ENCODE measurements around the gene CDAN1. TPM values are rescaled to one million over a fixed set of nuclear protein-coding genes. Genes with fewer than 3 reads are reported as not detected.
"Not testable (repeated sequence)": the region's sequence is repeated elsewhere in the genome, so short reads cannot be mapped to it uniquely, and the experiment has no call there.

Gene CDAN1
- polyA plus RNA-seq, 4 donors = 3.1 to 17.1 (median 5.9) TPM

- H3K4me1 ChIP-seq (ENCODE audit: control insufficient read depth in 3 of 3, insufficient read depth in 2 of 3, low read depth in 1 of 3, low read length in 2 of 3); DNase-seq; H3K27ac ChIP-seq (ENCODE audit: low read depth in 1 of 3, low read length in 2 of 3); H3K27me3 ChIP-seq (ENCODE audit: control insufficient read depth in 3 of 3, insufficient read depth in 3 of 3, low read length in 3 of 3); H3K4me3 ChIP-seq (ENCODE audit: low read depth in 1 of 3, low read length in 3 of 3); FAIRE-seq; H3K36me3 ChIP-seq (ENCODE audit: control insufficient read depth in 3 of 3, insufficient read depth in 2 of 3, low read depth in 1 of 3, low read length in 3 of 3): not testable (repeated sequence)
- WGBS, 3 donors = 83 to 93% (median 91%) methylated on average over 16 of the region's 16 CpGs
- peaks cover 0 to 22% of the 10 kb centered on the region in 2 donors for H3K9me3 ChIP-seq (ENCODE audit: control insufficient read depth in 2 of 2, insufficient read depth in 1 of 2, low read depth in 1 of 2, low read length in 1 of 2)
Observed at GRCh38 chr15:42764154-42764731, 27.3 kb upstream of the CDAN1 start.

GRCh38 chr15:42761813-42762212 lies 24.9 kb upstream of the CDAN1 start:
- not testable (repeated sequence) for H3K4me3 ChIP-seq (ENCODE audit: low read depth in 1 of 3, low read length in 3 of 3); H3K4me1 ChIP-seq (ENCODE audit: control insufficient read depth in 3 of 3, insufficient read depth in 2 of 3, low read depth in 1 of 3, low read length in 2 of 3); H3K27ac ChIP-seq (ENCODE audit: low read depth in 1 of 3, low read length in 2 of 3); H3K36me3 ChIP-seq (ENCODE audit: control insufficient read depth in 3 of 3, insufficient read depth in 2 of 3, low read depth in 1 of 3, low read length in 3 of 3); H3K27me3 ChIP-seq (ENCODE audit: control insufficient read depth in 3 of 3, insufficient read depth in 3 of 3, low read length in 3 of 3); FAIRE-seq; DNase-seq
- WGBS, 3 donors = 89 to 98% (median 91%) methylated on average over 2 of the region's 2 CpGs
- peaks cover 0 to 29% of the 10 kb centered on the region in 2 donors for H3K9me3 ChIP-seq (ENCODE audit: control insufficient read depth in 2 of 2, insufficient read depth in 1 of 2, low read depth in 1 of 2, low read length in 1 of 2)

GRCh38 chr15:42760759-42761158 lies 23.8 kb upstream of the CDAN1 start:
- no peaks in the 10 kb centered on the region for H3K27me3 ChIP-seq (ENCODE audit: control insufficient read depth in 3 of 3, insufficient read depth in 3 of 3, low read length in 3 of 3)
- WGBS, 3 donors = 92 to 98% (median 94%) methylated on average over 1 of the region's 1 CpG
- no peaks in the 10 kb centered on the region for H3K4me1 ChIP-seq (ENCODE audit: control insufficient read depth in 3 of 3, insufficient read depth in 2 of 3, low read depth in 1 of 3, low read length in 2 of 3)
- H3K9me3 ChIP-seq (ENCODE audit: control insufficient read depth in 2 of 2, insufficient read depth in 1 of 2, low read depth in 1 of 2, low read length in 1 of 2) = peaks cover 0 to 29% of the 10 kb centered on the region in 2 donors
- H3K27ac ChIP-seq (ENCODE audit: low read depth in 1 of 3, low read length in 2 of 3) = no peak overlapping the region
- peaks cover 0 to 2% (median 0%) of the 10 kb centered on the region in 3 donors for H3K36me3 ChIP-seq (ENCODE audit: control insufficient read depth in 3 of 3, insufficient read depth in 2 of 3, low read depth in 1 of 3, low read length in 3 of 3)
- H3K4me3 ChIP-seq (ENCODE audit: low read depth in 1 of 3, low read length in 3 of 3) = no peak overlapping the region
- FAIRE-seq (no peak), DNase-seq (no peak)

- Histone ChIP-seq H3K9me3 (ENCODE audit: control insufficient read depth in 2 of 2, insufficient read depth in 1 of 2, low read depth in 1 of 2, low read length in 1 of 2) (peaks cover 0 to 22% of the 10 kb centered on the region in 2 donors), H3K27ac (ENCODE audit: low read depth in 1 of 3, low read length in 2 of 3) (no peak overlapping the region), H3K36me3 (ENCODE audit: control insufficient read depth in 3 of 3, insufficient read depth in 2 of 3, low read depth in 1 of 3, low read length in 3 of 3) (peaks cover 0 to 2% (median 0%) of the 10 kb centered on the region in 3 donors), H3K4me3 (ENCODE audit: low read depth in 1 of 3, low read length in 3 of 3) (no peak overlapping the region), H3K27me3 (ENCODE audit: control insufficient read depth in 3 of 3, insufficient read depth in 3 of 3, low read length in 3 of 3) (no peaks in the 10 kb centered on the region), H3K4me1 (ENCODE audit: control insufficient read depth in 3 of 3, insufficient read depth in 2 of 3, low read depth in 1 of 3, low read length in 2 of 3) (no peaks in the 10 kb centered on the region)
- no peak for DNase-seq
- 94 to 96% (median 96%) methylated on average over 2 of the region's 2 CpGs for WGBS, 3 donors
- FAIRE-seq = no peak
Observed at GRCh38 chr15:42759093-42759492, 22.2 kb upstream of the CDAN1 start.

GRCh38 chr15:42750306-42750705 lies 13.4 kb upstream of the CDAN1 start:
- H3K27ac ChIP-seq (ENCODE audit: low read depth in 1 of 3, low read length in 2 of 3) = no peak overlapping the region
- H3K9me3 ChIP-seq (ENCODE audit: control insufficient read depth in 2 of 2, insufficient read depth in 1 of 2, low read depth in 1 of 2, low read length in 1 of 2) = peaks cover 1 to 6% of the 10 kb centered on the region in 2 donors
- FAIRE-seq = no peak
- DNase-seq = no peak
- peaks cover 0 to 13% (median 4%) of the 10 kb centered on the region in 3 donors for H3K36me3 ChIP-seq (ENCODE audit: control insufficient read depth in 3 of 3, insufficient read depth in 2 of 3, low read depth in 1 of 3, low read length in 3 of 3)
- H3K27me3 ChIP-seq (ENCODE audit: control insufficient read depth in 3 of 3, insufficient read depth in 3 of 3, low read length in 3 of 3) = no peaks in the 10 kb centered on the region
- H3K4me1 ChIP-seq (ENCODE audit: control insufficient read depth in 3 of 3, insufficient read depth in 2 of 3, low read depth in 1 of 3, low read length in 2 of 3) = no peaks in the 10 kb centered on the region
- no peak overlapping the region for H3K4me3 ChIP-seq (ENCODE audit: low read depth in 1 of 3, low read length in 3 of 3)
- WGBS, 3 donors = 92 to 95% (median 94%) methylated on average over 2 of the region's 2 CpGs

GRCh38 chr15:42749266-42749665 lies 12.3 kb upstream of the CDAN1 start:
- WGBS, 3 donors = 92 to 94% (median 93%) methylated on average over 1 of the region's 1 CpG
- peaks cover 0 to 13% (median 4%) of the 10 kb centered on the region in 3 donors for H3K36me3 ChIP-seq (ENCODE audit: control insufficient read depth in 3 of 3, insufficient read depth in 2 of 3, low read depth in 1 of 3, low read length in 3 of 3)
- peaks cover 1 to 6% of the 10 kb centered on the region in 2 donors for H3K9me3 ChIP-seq (ENCODE audit: control insufficient read depth in 2 of 2, insufficient read depth in 1 of 2, low read depth in 1 of 2, low read length in 1 of 2)
- DNase-seq = no peak
- H3K27ac ChIP-seq (ENCODE audit: low read depth in 1 of 3, low read length in 2 of 3) = no peak overlapping the region
- FAIRE-seq = no peak
- no peaks in the 10 kb centered on the region for H3K27me3 ChIP-seq (ENCODE audit: control insufficient read depth in 3 of 3, insufficient read depth in 3 of 3, low read length in 3 of 3)
- no peak overlapping the region for H3K4me3 ChIP-seq (ENCODE audit: low read depth in 1 of 3, low read length in 3 of 3)
- H3K4me1 ChIP-seq (ENCODE audit: control insufficient read depth in 3 of 3, insufficient read depth in 2 of 3, low read depth in 1 of 3, low read length in 2 of 3) = no peaks in the 10 kb centered on the region

GRCh38 chr15:42744195-42744594 lies 7.3 kb upstream of the CDAN1 start:
- Histone ChIP-seq H3K27ac (ENCODE audit: low read depth in 1 of 3, low read length in 2 of 3) (no peak overlapping the region), H3K27me3 (ENCODE audit: control insufficient read depth in 3 of 3, insufficient read depth in 3 of 3, low read length in 3 of 3) (no peaks in the 10 kb centered on the region), H3K4me3 (ENCODE audit: low read depth in 1 of 3, low read length in 3 of 3) (no peak overlapping the region), H3K36me3 (ENCODE audit: control insufficient read depth in 3 of 3, insufficient read depth in 2 of 3, low read depth in 1 of 3, low read length in 3 of 3) (peaks cover 0 to 5% (median 0%) of the 10 kb centered on the region in 3 donors), H3K9me3 (ENCODE audit: control insufficient read depth in 2 of 2, insufficient read depth in 1 of 2, low read depth in 1 of 2, low read length in 1 of 2) (no peaks in the 10 kb centered on the region), H3K4me1 (ENCODE audit: control insufficient read depth in 3 of 3, insufficient read depth in 2 of 3, low read depth in 1 of 3, low read length in 2 of 3) (no peaks in the 10 kb centered on the region)
- FAIRE-seq (no peak), DNase-seq (no peak)
- WGBS, 3 donors = 93 to 97% (median 97%) methylated on average over 1 of the region's 1 CpG

- H3K36me3 ChIP-seq (ENCODE audit: control insufficient read depth in 3 of 3, insufficient read depth in 2 of 3, low read depth in 1 of 3, low read length in 3 of 3) = peaks cover 0 to 5% (median 0%) of the 10 kb centered on the region in 3 donors
- H3K4me3 ChIP-seq (ENCODE audit: low read depth in 1 of 3, low read length in 3 of 3) = no peak overlapping the region
- no peak for FAIRE-seq
- 92 to 99% (median 99%) methylated on average over 4 of the region's 4 CpGs for WGBS, 3 donors
- H3K4me1 ChIP-seq (ENCODE audit: control insufficient read depth in 3 of 3, insufficient read depth in 2 of 3, low read depth in 1 of 3, low read length in 2 of 3) = peaks cover 0 to 2% (median 1%) of the 10 kb centered on the region in 3 donors
- H3K9me3 ChIP-seq (ENCODE audit: control insufficient read depth in 2 of 2, insufficient read depth in 1 of 2, low read depth in 1 of 2, low read length in 1 of 2) = no peaks in the 10 kb centered on the region
- no peaks in the 10 kb centered on the region for H3K27me3 ChIP-seq (ENCODE audit: control insufficient read depth in 3 of 3, insufficient read depth in 3 of 3, low read length in 3 of 3)
- DNase-seq = no peak
- no peak overlapping the region for H3K27ac ChIP-seq (ENCODE audit: low read depth in 1 of 3, low read length in 2 of 3)
Observed at GRCh38 chr15:42742149-42742548, 5.2 kb upstream of the CDAN1 start.

- Histone ChIP-seq H3K36me3 (ENCODE audit: control insufficient read depth in 3 of 3, insufficient read depth in 2 of 3, low read depth in 1 of 3, low read length in 3 of 3) (peaks cover 0 to 5% (median 0%) of the 10 kb centered on the region in 3 donors), H3K27me3 (ENCODE audit: control insufficient read depth in 3 of 3, insufficient read depth in 3 of 3, low read length in 3 of 3) (no peaks in the 10 kb centered on the region), H3K9me3 (ENCODE audit: control insufficient read depth in 2 of 2, insufficient read depth in 1 of 2, low read depth in 1 of 2, low read length in 1 of 2) (no peaks in the 10 kb centered on the region), H3K4me3 (ENCODE audit: low read depth in 1 of 3, low read length in 3 of 3) (no peak overlapping the region), H3K4me1 (ENCODE audit: control insufficient read depth in 3 of 3, insufficient read depth in 2 of 3, low read depth in 1 of 3, low read length in 2 of 3) (peaks cover 0 to 2% (median 2%) of the 10 kb centered on the region in 3 donors), H3K27ac (ENCODE audit: low read depth in 1 of 3, low read length in 2 of 3) (no peak overlapping the region)
- DNase-seq = no peak
- WGBS, 3 donors = 87 to 94% (median 93%) methylated on average over 2 of the region's 2 CpGs
- no peak for FAIRE-seq
Observed at GRCh38 chr15:42741710-42742109, 4.8 kb upstream of the CDAN1 start.

Measured in small intestine (tissue), 7 donors.